HG02678 (cell line): ENCODE data around the gene RGS5.

Experiments used
- ATAC-seq: cut with Tn5 transposase; IDR thresholded peaks from one replicate; pipeline ENCODE4 v1.9.1; 2021; ENCODE audit warnings: mild to moderate bottlenecking, moderate library complexity; ENCODE audit not compliant: unreplicated experiment

The RGS5 gene

GRCh38 chr1:163093169-163093568, 109.5 kb downstream of the RGS5 start:
- ATAC-seq, result no peak
